GM23248 (cell line): ENCODE measurements around the gene SLC4A4. TPM values are rescaled to one million over a fixed set of nuclear protein-coding genes. Genes with fewer than 3 reads are reported as not detected.
A peak's percentile ranks its signal among the peaks of the same experiment; 100 is the strongest.

Experiments
- DNase-seq: peaks from one replicate; pipeline ENCODE4 v3.0.0-alpha.2; 2015
- H2AFZ ChIP-seq: fragments of 200-600 bp; sonication (generic); 2 replicates; pipeline ENCODE4 v1.6.1; 2016; ENCODE audit warnings: antibody characterized with exemption
- H3F3A ChIP-seq: fragments of 200-600 bp; sonication (generic); 2 replicates; pipeline ENCODE4 v1.6.1; 2016; ENCODE audit warnings: mild to moderate bottlenecking, antibody characterized with exemption, mixed run types; ENCODE audit not compliant: insufficient read depth
- H3K27ac ChIP-seq: fragments of 200-600 bp; sonication (generic); 2 replicates; pipeline ENCODE4 v1.5.1; 2016; ENCODE audit warnings: mild to moderate bottlenecking
- H3K27me3 ChIP-seq: fragments of 200-600 bp; sonication (generic); replicated peaks from 2 replicates; pipeline ENCODE4 v1.6.1; 2016; ENCODE audit warnings: mild to moderate bottlenecking; ENCODE audit not compliant: insufficient read depth
- H3K36me3 ChIP-seq: fragments of 200-600 bp; sonication (generic); 2 replicates; pipeline ENCODE4 v1.6.1; 2016; ENCODE audit warnings: low read depth, mild to moderate bottlenecking
- H3K4me1 ChIP-seq: fragments of 200-600 bp; sonication (generic); 2 replicates; pipeline ENCODE4 v1.6.1; 2016; ENCODE audit warnings: mild to moderate bottlenecking; ENCODE audit not compliant: insufficient read depth
- H3K4me2 ChIP-seq: fragments of 200-600 bp; sonication (generic); one replicate; pipeline ENCODE4 v1.6.1; 2016; ENCODE audit warnings: mild to moderate bottlenecking; ENCODE audit not compliant: unreplicated experiment
- H3K4me3 ChIP-seq: fragments of 200-600 bp; sonication (generic); 2 replicates; pipeline ENCODE4 v1.5.1; 2016; ENCODE audit warnings: mild to moderate bottlenecking
- H3K79me2 ChIP-seq: fragments of 200-600 bp; sonication (generic); 2 replicates; pipeline ENCODE4 v1.6.1; 2016; ENCODE audit warnings: mild to moderate bottlenecking; ENCODE audit not compliant: insufficient read depth
- H3K9ac ChIP-seq: fragments of 200-600 bp; sonication (generic); 2 replicates; pipeline ENCODE4 v1.6.1; 2016; ENCODE audit warnings: mild to moderate bottlenecking
- H3K9me2 ChIP-seq: fragments of 200-600 bp; sonication (generic); 2 replicates; pipeline ENCODE4 v1.6.1; 2016; ENCODE audit warnings: mixed run types, mild to moderate bottlenecking, moderate library complexity; ENCODE audit not compliant: insufficient read depth
- H3K9me3 ChIP-seq: fragments of 200-600 bp; sonication (generic); one replicate; pipeline ENCODE4 v1.6.1; 2017; ENCODE audit warnings: low read depth
- H4K20me1 ChIP-seq: fragments of 200-600 bp; sonication (generic); 2 replicates; pipeline ENCODE4 v1.6.0; 2016; ENCODE audit not compliant: insufficient read depth
- EZH2 ChIP-seq: fragments of 200-600 bp; sonication (generic); IDR thresholded peaks from 2 replicates; pipeline ENCODE4 v1.6.1; 2018; ENCODE audit warnings: antibody characterized with exemption, mild to moderate bottlenecking; ENCODE audit not compliant: insufficient read depth, poor library complexity, severe bottlenecking
- EZH2phosphoT487 ChIP-seq: fragments of 200-600 bp; sonication (generic); IDR thresholded peaks from 2 replicates; pipeline ENCODE4 v1.6.1; 2018; ENCODE audit warnings: antibody characterized with exemption, moderate library complexity, mild to moderate bottlenecking, low read depth; ENCODE audit not compliant: insufficient read depth
- WGBS, 2 experiments: methylation state at CpG; one replicate each; pipeline ENCODE4 v1.1.6; 2015 to 2017; ENCODE audit warnings: low lambda C conversion rate in 2 of 2, low coverage in 1 of 2; ENCODE audit errors: missing lambda C conversion rate in 2 of 2; 5-methylcytosine and 5-hydroxymethylcytosine counted together
- in situ Hi-C: fragments of 300-500 bp; cut with MboI; formaldehyde crosslinking; loops from 2 replicates; pipeline ENCODE4 v1.15.0; 2020
- polyA plus RNA-seq: library from polyadenylated mRNA; unstranded; fragments of >200 nt; fragmentation: Nextera tagmentation; extraction: Ambion mirVana; gene quantifications from 2 replicates; pipeline ENCODE4 v1.2.1, GENCODE V29; 2016
- total RNA-seq: library from RNA; depleted of rRNA; stranded (reverse); fragments of >200 nt; shearing (Covaris generic); gene quantifications from 2 replicates; pipeline ENCODE4 v1.2.3, GENCODE V29; 2014

Gene SLC4A4
- total and polyA plus RNA-seq, 2 experiments from 2014 or later, result 7.2 to 11.5 TPM

DNA sequence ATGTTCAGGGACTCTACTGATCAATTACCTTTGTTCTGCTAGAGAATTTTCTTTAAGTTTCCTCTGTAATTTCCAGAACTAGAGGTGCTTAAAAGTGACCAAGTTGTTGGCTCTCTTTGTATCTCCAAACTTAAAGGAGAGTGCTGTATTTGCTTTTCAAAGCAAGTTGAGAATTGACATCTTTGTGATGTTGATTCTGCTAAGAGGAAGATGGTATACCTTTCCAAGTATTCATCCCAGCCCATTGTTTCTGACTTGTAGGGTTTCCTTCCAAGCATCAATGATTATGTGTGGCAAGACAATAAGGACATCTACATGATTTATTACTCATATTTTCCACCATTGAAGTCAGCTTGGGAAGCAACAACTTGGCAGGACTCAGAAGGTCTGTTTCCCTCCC is 254.5 kb downstream of the SLC4A4 start:
- H3K4me1 ChIP-seq, result no peaks in the 10 kb centered on the region
- H3K4me3 ChIP-seq, result no peak overlapping the region
- H3K4me2 ChIP-seq, result no peak overlapping the region
- no peak for TF ChIP-seq EZH2
- no peak for TF ChIP-seq EZH2phosphoT487
- no peaks in the 10 kb centered on the region for H4K20me1 ChIP-seq
- no peak overlapping the region for H3K9ac ChIP-seq
- no peak overlapping the region for H3K27ac ChIP-seq
- no peaks in the 10 kb centered on the region for H3F3A ChIP-seq
- no peaks in the 10 kb centered on the region for H3K36me3 ChIP-seq
- H3K27me3 ChIP-seq, result 0 out of 2 replicates have a peak, but pooled peaks cover 5% of the 10 kb centered on the region
- no peaks in the 10 kb centered on the region for H3K9me2 ChIP-seq
- H3K9me3 ChIP-seq, result no peaks in the 10 kb centered on the region
- in situ Hi-C loops, result no loop called here
- H2AFZ ChIP-seq, result no peak overlapping the region
- DNase-seq, result no peak
- no peaks in the 10 kb centered on the region for H3K79me2 ChIP-seq

GRCh38 chr4:71595576-71596108 is 256.8 kb downstream of the SLC4A4 start:
- peak; percentile 19 for DNase-seq
- WGBS, 2 experiments, result 0 to 1% methylated on average over 2 of the region's 2 CpGs

DNA sequence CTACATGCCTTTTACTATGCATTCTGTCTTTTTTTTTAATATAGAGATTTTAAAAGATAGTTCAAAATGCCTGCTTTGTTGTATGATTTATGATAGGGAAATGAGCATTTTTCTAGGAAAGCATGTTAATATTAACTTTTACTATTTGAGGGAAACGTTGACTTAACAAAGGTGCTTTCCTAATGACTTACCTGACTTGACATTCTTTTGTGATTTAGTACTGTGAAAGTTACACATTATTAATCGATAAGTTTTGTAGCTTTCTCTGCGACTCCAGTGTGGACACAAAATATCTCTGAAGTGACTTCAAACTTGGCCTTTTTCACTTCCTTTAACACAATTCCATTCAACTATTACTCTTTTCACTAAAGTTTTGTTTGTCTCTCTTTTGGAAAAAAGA is 260.8 kb downstream of the SLC4A4 start:
- Histone ChIP-seq H3K27me3 (0 out of 2 replicates have a peak, but pooled peaks cover 10% of the 10 kb centered on the region), H3K4me3 (no peak overlapping the region), H3K27ac (no peak overlapping the region), H2AFZ (no peak overlapping the region), H3F3A (no peaks in the 10 kb centered on the region), H3K4me2 (no peak overlapping the region), H3K36me3 (no peaks in the 10 kb centered on the region), H3K9me2 (no peaks in the 10 kb centered on the region), H3K4me1 (no peaks in the 10 kb centered on the region), H3K79me2 (no peaks in the 10 kb centered on the region), H3K9me3 (no peaks in the 10 kb centered on the region), H3K9ac (no peak overlapping the region), H4K20me1 (no peaks in the 10 kb centered on the region)
- DNase-seq, result no peak
- WGBS, 2 experiments, result 30 to 38% methylated on average over 3 of the region's 3 CpGs
- TF ChIP-seq EZH2phosphoT487 (no peak), EZH2 (no peak)
- in situ Hi-C loops, result no loop called here

More at GRCh38 chr4:71595576-71596108, 256.8 kb downstream of the SLC4A4 start:
- Histone ChIP-seq H3K4me2 (no peak overlapping the region), H3K4me1 (no peaks in the 10 kb centered on the region), H2AFZ (no peak overlapping the region), H3K9me3 (no peaks in the 10 kb centered on the region), H3K4me3 (no peak overlapping the region), H3F3A (no peaks in the 10 kb centered on the region), H3K36me3 (no peaks in the 10 kb centered on the region), H3K27ac (no peak overlapping the region), H3K9me2 (no peaks in the 10 kb centered on the region), H3K9ac (no peak overlapping the region), H4K20me1 (no peaks in the 10 kb centered on the region), H3K27me3 (0 out of 2 replicates have a peak, but pooled peaks cover 10% of the 10 kb centered on the region), H3K79me2 (no peaks in the 10 kb centered on the region)
- TF ChIP-seq EZH2, result no peak
- no peak for TF ChIP-seq EZH2phosphoT487
- in situ Hi-C loops, result no loop called here

DNA sequence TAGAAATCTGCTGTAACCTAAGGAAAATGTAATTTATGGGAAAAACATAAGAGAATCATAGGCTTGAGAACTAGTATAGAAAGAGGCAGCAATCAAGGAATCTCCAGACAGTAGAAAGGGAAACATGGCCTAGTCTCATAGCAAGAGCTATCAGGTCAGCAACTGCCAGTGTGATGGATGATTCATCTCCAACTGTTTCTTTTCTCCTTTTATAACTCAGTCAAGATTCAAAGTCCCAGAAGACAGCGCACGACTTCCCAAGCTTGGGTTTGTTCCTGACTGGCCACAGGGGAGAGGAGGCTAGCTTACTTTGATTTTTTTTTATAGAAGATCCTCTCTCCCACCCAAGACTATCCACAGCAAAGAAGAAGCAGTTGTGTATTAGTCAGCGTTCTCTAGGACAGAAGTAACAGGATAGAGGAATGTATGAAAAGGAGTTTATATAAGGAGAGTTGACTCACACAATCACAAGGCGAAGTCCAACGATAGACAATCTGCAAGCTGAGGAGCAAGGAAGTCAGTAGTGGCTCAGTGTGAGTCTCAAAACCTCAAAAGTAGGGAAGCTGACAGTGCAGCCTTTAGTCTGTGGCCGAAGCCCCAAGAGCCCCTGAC is 263.6 kb downstream of the SLC4A4 start:
- in situ Hi-C loops, result no loop called here
- TF ChIP-seq EZH2 (no peak), EZH2phosphoT487 (no peak)
- WGBS, 2 experiments, result 56 to 60% methylated on average over 6 of the region's 6 CpGs
- no peaks in the 10 kb centered on the region for H3K36me3 ChIP-seq
- no peaks in the 10 kb centered on the region for H3K9me3 ChIP-seq
- H3K4me3 ChIP-seq, result no peak overlapping the region
- H3K79me2 ChIP-seq, result no peaks in the 10 kb centered on the region
- H3K9ac ChIP-seq, result no peak overlapping the region
- no peak overlapping the region for H3K4me2 ChIP-seq
- H3K4me1 ChIP-seq, result no peaks in the 10 kb centered on the region
- H3F3A ChIP-seq, result no peaks in the 10 kb centered on the region
- H3K27me3 ChIP-seq, result peaks cover 10% of the 10 kb centered on the region; the same call in 1 of the 2 replicates
- peak; percentile 18 for DNase-seq
- H2AFZ ChIP-seq, result no peak overlapping the region
- H3K27ac ChIP-seq, result no peak overlapping the region
- no peaks in the 10 kb centered on the region for H4K20me1 ChIP-seq
- no peaks in the 10 kb centered on the region for H3K9me2 ChIP-seq
